Medulla oblongata (tissue), 1 donor: ENCODE data around the gene FANCE.
"Not testable (repeated sequence)": the region's sequence is repeated elsewhere in the genome, so short reads cannot be mapped to it uniquely, and the experiment has no call there.

Experiments used
- DNase-seq: peaks from one replicate; pipeline ENCODE4 v3.0.0-alpha.2; 2015; ENCODE audit errors: extremely low spot score

Gene FANCE

GRCh38 chr6:35497571-35498421, 45.7 kb downstream of the FANCE start:
- no peak for DNase-seq

- DNase-seq: no peak
Measured at GRCh38 chr6:35498422-35499067, 46.4 kb downstream of the FANCE start.

GRCh38 chr6:35499372-35499771, 47.2 kb downstream of the FANCE start:
- DNase-seq: no peak

- DNase-seq: no peak
Measured at GRCh38 chr6:35500782-35501181, 48.6 kb downstream of the FANCE start.

- no peak for DNase-seq
Measured at GRCh38 chr6:35501784-35502183, 49.6 kb downstream of the FANCE start.

- DNase-seq: no peak
Measured at GRCh38 chr6:35503534-35503933, 51.4 kb downstream of the FANCE start.

- DNase-seq: no peak
Measured at GRCh38 chr6:35505999-35506412, 53.9 kb downstream of the FANCE start.

- no peak for DNase-seq
Measured at GRCh38 chr6:35506536-35506935, 54.4 kb downstream of the FANCE start.

- DNase-seq: no peak
Measured at GRCh38 chr6:35507221-35507620, 55.1 kb downstream of the FANCE start.

- no peak for DNase-seq
Measured at GRCh38 chr6:35508027-35508426, 55.9 kb downstream of the FANCE start.

- DNase-seq: no peak
Measured at GRCh38 chr6:35508542-35508941, 56.4 kb downstream of the FANCE start.

GRCh38 chr6:35510916-35511561, 58.9 kb downstream of the FANCE start:
- DNase-seq: no peak

- DNase-seq: no peak
Measured at GRCh38 chr6:35511562-35511941, 59.4 kb downstream of the FANCE start.

GRCh38 chr6:35512006-35512405, 59.9 kb downstream of the FANCE start:
- DNase-seq: no peak

- DNase-seq: no peak
Measured at GRCh38 chr6:35512740-35513139, 60.6 kb downstream of the FANCE start, which contains the start of gene TULP1. TSS of gene TULP1 (minus strand) at chr6:35512896. CDS start at chr6:35512858, 38 bp downstream.

- no peak for DNase-seq
Measured at GRCh38 chr6:35514587-35514986, 62.4 kb downstream of the FANCE start.

GRCh38 chr6:35515939-35516338, 63.8 kb downstream of the FANCE start:
- DNase-seq: not testable (repeated sequence)
